ENCODE data around the gene SNAP47. TPM values are rescaled to one million over a fixed set of nuclear protein-coding genes. Genes with fewer than 3 reads are reported as not detected.

SNAP47 gene
- total and polyA plus RNA-seq, 9 of the 15 experiments (the other 6 are each of a cell fraction or from before 2014, with no cell fraction given): 2.5 to 41.3 (median 32.6) TPM

DNA sequence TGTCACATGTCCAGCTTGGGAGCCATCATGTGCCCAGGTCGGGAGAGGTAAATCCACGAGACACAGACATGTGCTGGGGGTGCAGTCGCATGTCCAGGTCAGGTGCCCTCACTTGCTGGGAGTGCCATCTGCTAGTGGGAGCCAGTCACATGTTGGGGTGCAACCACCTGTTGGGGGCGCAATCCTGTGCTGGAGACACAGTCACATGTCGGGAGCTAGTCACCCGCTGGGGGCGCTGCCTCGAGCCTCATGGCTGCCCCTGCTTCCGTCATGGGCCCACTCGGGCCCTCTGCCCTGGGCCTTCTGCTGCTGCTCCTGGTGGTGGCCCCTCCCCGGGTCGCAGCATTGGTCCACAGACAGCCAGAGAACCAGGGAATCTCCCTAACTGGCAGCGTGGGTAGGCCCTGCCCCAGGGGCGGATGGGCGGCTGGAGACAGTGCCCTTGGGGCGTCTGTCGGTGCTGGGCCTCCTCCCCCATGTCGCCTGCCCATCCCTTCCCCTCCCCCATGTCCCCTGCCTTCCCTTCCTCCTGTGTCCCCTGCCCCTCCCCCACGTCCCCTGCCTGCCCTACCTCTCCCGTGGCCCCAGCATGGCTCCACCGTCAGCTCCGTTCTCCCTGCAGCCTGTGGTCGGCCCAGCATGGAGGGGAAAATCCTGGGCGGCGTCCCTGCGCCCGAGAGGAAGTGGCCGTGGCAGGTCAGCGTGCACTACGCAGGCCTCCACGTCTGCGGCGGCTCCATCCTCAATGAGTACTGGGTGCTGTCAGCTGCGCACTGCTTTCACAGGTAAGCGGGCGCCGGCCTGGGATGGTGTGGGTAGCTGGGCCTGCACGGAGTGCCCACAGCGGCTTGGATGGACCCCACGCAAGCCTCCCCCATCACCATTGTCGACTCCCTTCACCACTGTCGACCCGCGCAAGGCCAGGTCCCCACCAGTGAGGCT is 80.5 kb downstream of the SNAP47 start, which contains the start of gene PRSS38 (continued):
- TF ChIP-seq HMGN3 (IDR thresholded peaks at IDR 0.05; ENCODE audit: borderline replicate concordance, extremely low read depth, insufficient read length, low read depth, low read length) (no peak), ADNP (tag; IDR thresholded peaks at IDR 0.05) (no peak), ARID1B (IDR thresholded peaks at IDR 0.05) (no peak), CHCHD3 (CRISPR knock-in tag; IDR thresholded peaks at IDR 0.05) (no peak), POLR3G (IDR thresholded peaks at IDR 0.05; ENCODE audit: extremely low read depth, insufficient read length, insufficient replicate concordance) (no peak), HINFP (tag; conservative IDR thresholded peaks at IDR 0.05; ENCODE audit: low read depth) (no peak), L3MBTL2 (IDR thresholded peaks at IDR 0.05) (peak; percentile 21; the same call in 1 of the 2 replicates), POLR2G (IDR thresholded peaks at IDR 0.05; ENCODE audit: low read depth, low read length) (0 out of 2 replicates have a peak, but pooled peaks have one; percentile 29), ILF3 (IDR thresholded peaks at IDR 0.05; ENCODE audit: borderline replicate concordance) (no peak), ZNF766 (CRISPR knock-in tag; conservative IDR thresholded peaks at IDR 0.05) (no peak), ZNF280A (IDR thresholded peaks at IDR 0.05; ENCODE audit: low read depth, partially characterized antibody) (no peak), GABPB1 (CRISPR knock-in tag; IDR thresholded peaks at IDR 0.05) (no peak)
- TF ChIP-seq, protein P1, sequence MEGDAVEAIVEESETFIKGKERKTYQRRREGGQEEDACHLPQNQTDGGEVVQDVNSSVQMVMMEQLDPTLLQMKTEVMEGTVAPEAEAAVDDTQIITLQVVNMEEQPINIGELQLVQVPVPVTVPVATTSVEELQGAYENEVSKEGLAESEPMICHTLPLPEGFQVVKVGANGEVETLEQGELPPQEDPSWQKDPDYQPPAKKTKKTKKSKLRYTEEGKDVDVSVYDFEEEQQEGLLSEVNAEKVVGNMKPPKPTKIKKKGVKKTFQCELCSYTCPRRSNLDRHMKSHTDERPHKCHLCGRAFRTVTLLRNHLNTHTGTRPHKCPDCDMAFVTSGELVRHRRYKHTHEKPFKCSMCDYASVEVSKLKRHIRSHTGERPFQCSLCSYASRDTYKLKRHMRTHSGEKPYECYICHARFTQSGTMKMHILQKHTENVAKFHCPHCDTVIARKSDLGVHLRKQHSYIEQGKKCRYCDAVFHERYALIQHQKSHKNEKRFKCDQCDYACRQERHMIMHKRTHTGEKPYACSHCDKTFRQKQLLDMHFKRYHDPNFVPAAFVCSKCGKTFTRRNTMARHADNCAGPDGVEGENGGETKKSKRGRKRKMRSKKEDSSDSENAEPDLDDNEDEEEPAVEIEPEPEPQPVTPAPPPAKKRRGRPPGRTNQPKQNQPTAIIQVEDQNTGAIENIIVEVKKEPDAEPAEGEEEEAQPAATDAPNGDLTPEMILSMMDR (IDR thresholded peaks at IDR 0.05 in 2 of 3, conservative IDR thresholded peaks at IDR 0.05 in 1 of 3; ENCODE audit: insufficient read depth in 2 of 3, low read depth in 1 of 3, low read length in 3 of 3): peak; percentile 53 to 96 (median 58)
- TF ChIP-seq, protein P2, sequence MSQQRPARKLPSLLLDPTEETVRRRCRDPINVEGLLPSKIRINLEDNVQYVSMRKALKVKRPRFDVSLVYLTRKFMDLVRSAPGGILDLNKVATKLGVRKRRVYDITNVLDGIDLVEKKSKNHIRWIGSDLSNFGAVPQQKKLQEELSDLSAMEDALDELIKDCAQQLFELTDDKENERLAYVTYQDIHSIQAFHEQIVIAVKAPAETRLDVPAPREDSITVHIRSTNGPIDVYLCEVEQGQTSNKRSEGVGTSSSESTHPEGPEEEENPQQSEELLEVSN (IDR thresholded peaks at IDR 0.05; ENCODE audit: borderline replicate concordance in 1 of 2, extremely low read depth in 1 of 2, insufficient read depth in 1 of 2, insufficient read length in 1 of 2, low read depth in 1 of 2, low read length in 1 of 2, poor library complexity in 1 of 2, severe bottlenecking in 1 of 2): peak in 1 of 2 experiments; percentile 51
- TF ChIP-seq, protein P3, sequence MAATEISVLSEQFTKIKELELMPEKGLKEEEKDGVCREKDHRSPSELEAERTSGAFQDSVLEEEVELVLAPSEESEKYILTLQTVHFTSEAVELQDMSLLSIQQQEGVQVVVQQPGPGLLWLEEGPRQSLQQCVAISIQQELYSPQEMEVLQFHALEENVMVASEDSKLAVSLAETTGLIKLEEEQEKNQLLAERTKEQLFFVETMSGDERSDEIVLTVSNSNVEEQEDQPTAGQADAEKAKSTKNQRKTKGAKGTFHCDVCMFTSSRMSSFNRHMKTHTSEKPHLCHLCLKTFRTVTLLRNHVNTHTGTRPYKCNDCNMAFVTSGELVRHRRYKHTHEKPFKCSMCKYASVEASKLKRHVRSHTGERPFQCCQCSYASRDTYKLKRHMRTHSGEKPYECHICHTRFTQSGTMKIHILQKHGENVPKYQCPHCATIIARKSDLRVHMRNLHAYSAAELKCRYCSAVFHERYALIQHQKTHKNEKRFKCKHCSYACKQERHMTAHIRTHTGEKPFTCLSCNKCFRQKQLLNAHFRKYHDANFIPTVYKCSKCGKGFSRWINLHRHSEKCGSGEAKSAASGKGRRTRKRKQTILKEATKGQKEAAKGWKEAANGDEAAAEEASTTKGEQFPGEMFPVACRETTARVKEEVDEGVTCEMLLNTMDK (IDR thresholded peaks at IDR 0.05; ENCODE audit: borderline replicate concordance, insufficient read depth, low read depth, low read length, poor library complexity, severe bottlenecking): peak; percentile 27
